Kidney (tissue), 14 donors: ENCODE measurements around the gene MRPL44. TPM values are rescaled to one million over a fixed set of nuclear protein-coding genes. Genes with fewer than 3 reads are reported as not detected.
A peak's percentile ranks its signal among the peaks of the same experiment; 100 is the strongest.

Source experiments
- DNase-seq, 5 donors: peaks; one replicate each; pipeline ENCODE4 v3.0.0-alpha.2; 2013 to 2020
- FAIRE-seq: peaks from 2 replicates; lab custom pipeline; 2012; peaks lifted over from hg19 to GRCh38; lab: Jason Lieb, UNC
- H3K27ac ChIP-seq, 2 donors: one replicate each; pipeline ENCODE4 v1.7.0; 2013; ENCODE audit warnings: low read depth in 2 of 2, low read length in 2 of 2, inconsistent platforms in 1 of 2
- H3K27me3 ChIP-seq: one replicate; pipeline ENCODE4 v1.7.1; 2013; ENCODE audit warnings: low read length, inconsistent platforms; ENCODE audit not compliant: control insufficient read depth, insufficient read depth
- H3K36me3 ChIP-seq, 3 donors: one replicate each; pipeline versions ENCODE4 v1.7.0 to v1.7.1; 2013; ENCODE audit warnings: low read length in 3 of 3, control low read depth in 1 of 3, inconsistent platforms in 1 of 3; ENCODE audit not compliant: insufficient read depth in 3 of 3, control insufficient read depth in 2 of 3
- H3K4me1 ChIP-seq, 3 donors: one replicate each; pipeline versions ENCODE4 v1.7.0 to v1.7.1; 2013; ENCODE audit warnings: low read length in 3 of 3, inconsistent platforms in 1 of 3, low read depth in 1 of 3; ENCODE audit not compliant: control insufficient read depth in 2 of 3, insufficient read depth in 2 of 3
- H3K4me3 ChIP-seq, 3 donors: one replicate each; pipeline versions ENCODE4 v1.7.0 to v1.8.1; 2013; ENCODE audit warnings: low read length in 3 of 3, control low read depth in 1 of 3, inconsistent platforms in 1 of 3
- H3K9ac ChIP-seq, 3 donors: one replicate each; pipeline versions ENCODE4 v1.7.0 to v1.7.1; 2013; ENCODE audit warnings: low read length in 3 of 3, control low read depth in 1 of 3, inconsistent platforms in 1 of 3
- H3K9me3 ChIP-seq, 3 donors: one replicate each; pipeline versions ENCODE4 v1.7.0 to v1.7.1; 2013; ENCODE audit warnings: low read length in 3 of 3, control low read depth in 1 of 3, inconsistent platforms in 1 of 3; ENCODE audit not compliant: control insufficient read depth in 2 of 3, insufficient read depth in 1 of 3
- CTCF ChIP-seq: IDR thresholded peaks from 3 replicates; pipeline ENCODE4 v1.5.1; 2012; ENCODE audit warnings: mild to moderate bottlenecking, moderate library complexity, borderline replicate concordance; ENCODE audit not compliant: insufficient read depth; ENCODE audit errors: extremely low read depth
- intact Hi-C: fragments of 100-400 bp; cut with DNase I; formaldehyde crosslinking; loops from one replicate; pipeline ENCODE4 v1.11.1; 2022
- polyA plus RNA-seq: library from polyadenylated mRNA; stranded (reverse); fragments of 350-450 nt; fragmentation: Illumina TruSeq; extraction: RNeasy Lipid Tissue Mini Kit (QIAGEN cat#74804); gene quantifications from one replicate; pipeline ENCODE4 v1.2.3, GENCODE V29; 2014; ENCODE audit warnings: low read depth, low replicate concordance; ENCODE audit not compliant: insufficient read depth
- total RNA-seq: library from RNA; stranded (reverse); fragmentation: NEBNext Ultra II Directional; extraction: Animal tissue kit (Norgen Biotek cat#: 25700); gene quantifications from one replicate; pipeline ENCODE4 v1.2.1, GENCODE V29; 2021
- donor health status: control.
- donor health status: control.
- donor health status: control.
- donor health status: control.
- donor health status: control.
- donor health status: DM: yes; HTN: yes; CAD: no.
- donor health status: Normal renal cell carcinoma (clear cell type).

The MRPL44 gene
- total and polyA plus RNA-seq, 2 donors from 2014 or later, result 24.2 to 52.7 TPM

- no peak for FAIRE-seq
These were observed 12.3 kb upstream of the MRPL44 start, which contains the start of gene WDFY1 for GRCh38 chr2:223944703-223945531. WDFY1 (minus strand) TSS chr2:223945335; CDS start chr2:223945284, 51 bp downstream.

GRCh38 chr2:223945755-223946154, 11.5 kb upstream of the MRPL44 start:
- no peak overlapping the region for H3K9ac ChIP-seq
- H3K27ac ChIP-seq, result no peak overlapping the region
- no peaks in the 10 kb centered on the region for H3K27me3 ChIP-seq
- H3K36me3 ChIP-seq, result no peaks in the 10 kb centered on the region
- FAIRE-seq (no peak), DNase-seq (no peak)
- H3K4me3 ChIP-seq, result peak overlapping the region in 1 of 3 donors; percentile 38
- H3K9me3 ChIP-seq, result no peaks in the 10 kb centered on the region
- TF ChIP-seq CTCF, result no peak
- intact Hi-C loops, result no loop called here
- peaks cover 0 to 5% (median 5%) of the 10 kb centered on the region in 3 donors for H3K4me1 ChIP-seq

More at GRCh38 chr2:223944703-223945531, 12.3 kb upstream of the MRPL44 start, which contains the start of gene WDFY1:
- Histone ChIP-seq H3K9me3 (no peaks in the 10 kb centered on the region), H3K9ac (peak within 1 kb of the TSS; percentile 42 to 90 (median 89)), H3K36me3 (no peaks in the 10 kb centered on the region), H3K27me3 (no peaks in the 10 kb centered on the region), H3K4me3 (peak within 1 kb of the TSS; percentile 60 to 82 (median 70)), H3K27ac (peak within 1 kb of the TSS; percentile 89 to 92), H3K4me1 (peaks cover 0 to 5% (median 5%) of the 10 kb centered on the region in 3 donors)
- TF ChIP-seq CTCF, result no peak
- DNase-seq, result peak; percentile 91 to 97 (median 95)
- intact Hi-C loops, result no loop called here

GRCh38 chr2:223947711-223948205, 9.5 kb upstream of the MRPL44 start:
- no peak overlapping the region for H3K27ac ChIP-seq
- no peak for TF ChIP-seq CTCF
- no peaks in the 10 kb centered on the region for H3K9me3 ChIP-seq
- no peak overlapping the region for H3K9ac ChIP-seq
- FAIRE-seq (no peak), DNase-seq (no peak)
- H3K4me1 ChIP-seq, result peaks cover 0 to 5% (median 0%) of the 10 kb centered on the region in 3 donors
- no peak overlapping the region for H3K4me3 ChIP-seq
- no peaks in the 10 kb centered on the region for H3K36me3 ChIP-seq
- H3K27me3 ChIP-seq, result no peaks in the 10 kb centered on the region
- intact Hi-C loops, result no loop called here
